Skeletal muscle tissue (tissue), 4 donors: ENCODE data around the gene CTCFL. TPM values are rescaled to one million over a fixed set of nuclear protein-coding genes. Genes with fewer than 3 reads are reported as not detected.

Experiments
- H3K27ac ChIP-seq: one replicate; pipeline ENCODE4 v1.7.0; 2013; ENCODE audit warnings: mild to moderate bottlenecking, low read depth, low read length, inconsistent platforms
- H3K27me3 ChIP-seq, 3 donors: one replicate each; pipeline ENCODE4 v1.7.0; 2013; ENCODE audit warnings: low read length in 3 of 3; ENCODE audit not compliant: control insufficient read depth in 3 of 3, insufficient read depth in 3 of 3
- H3K36me3 ChIP-seq, 3 donors: one replicate each; pipeline ENCODE4 v1.7.0; 2013; ENCODE audit warnings: low read length in 3 of 3; ENCODE audit not compliant: control insufficient read depth in 3 of 3, insufficient read depth in 3 of 3
- H3K4me1 ChIP-seq, 3 donors: one replicate each; pipeline ENCODE4 v1.7.0; 2013; ENCODE audit warnings: low read length in 3 of 3, mild to moderate bottlenecking in 3 of 3; ENCODE audit not compliant: control insufficient read depth in 3 of 3, insufficient read depth in 3 of 3
- H3K4me3 ChIP-seq, 3 donors: one replicate each; pipeline ENCODE4 v1.7.0; 2013; ENCODE audit warnings: low read length in 3 of 3
- H3K9ac ChIP-seq, 3 donors: one replicate each; pipeline ENCODE4 v1.7.0; 2013; ENCODE audit warnings: low read length in 3 of 3, mild to moderate bottlenecking in 3 of 3, moderate library complexity in 2 of 3, low read depth in 1 of 3
- H3K9me3 ChIP-seq, 3 donors: one replicate each; pipeline ENCODE4 v1.7.0; 2013; ENCODE audit warnings: low read length in 3 of 3; ENCODE audit not compliant: control insufficient read depth in 3 of 3
- total RNA-seq: library from RNA; depleted of rRNA; stranded (reverse); fragments of >200 nt; gene quantifications from one replicate; pipeline ENCODE4 v1.2.3, GENCODE V29; 2014
- donor health status: Osteomylitis.

The CTCFL gene
- total RNA-seq, 1 donor from 2014 or later = not detected

DNA sequence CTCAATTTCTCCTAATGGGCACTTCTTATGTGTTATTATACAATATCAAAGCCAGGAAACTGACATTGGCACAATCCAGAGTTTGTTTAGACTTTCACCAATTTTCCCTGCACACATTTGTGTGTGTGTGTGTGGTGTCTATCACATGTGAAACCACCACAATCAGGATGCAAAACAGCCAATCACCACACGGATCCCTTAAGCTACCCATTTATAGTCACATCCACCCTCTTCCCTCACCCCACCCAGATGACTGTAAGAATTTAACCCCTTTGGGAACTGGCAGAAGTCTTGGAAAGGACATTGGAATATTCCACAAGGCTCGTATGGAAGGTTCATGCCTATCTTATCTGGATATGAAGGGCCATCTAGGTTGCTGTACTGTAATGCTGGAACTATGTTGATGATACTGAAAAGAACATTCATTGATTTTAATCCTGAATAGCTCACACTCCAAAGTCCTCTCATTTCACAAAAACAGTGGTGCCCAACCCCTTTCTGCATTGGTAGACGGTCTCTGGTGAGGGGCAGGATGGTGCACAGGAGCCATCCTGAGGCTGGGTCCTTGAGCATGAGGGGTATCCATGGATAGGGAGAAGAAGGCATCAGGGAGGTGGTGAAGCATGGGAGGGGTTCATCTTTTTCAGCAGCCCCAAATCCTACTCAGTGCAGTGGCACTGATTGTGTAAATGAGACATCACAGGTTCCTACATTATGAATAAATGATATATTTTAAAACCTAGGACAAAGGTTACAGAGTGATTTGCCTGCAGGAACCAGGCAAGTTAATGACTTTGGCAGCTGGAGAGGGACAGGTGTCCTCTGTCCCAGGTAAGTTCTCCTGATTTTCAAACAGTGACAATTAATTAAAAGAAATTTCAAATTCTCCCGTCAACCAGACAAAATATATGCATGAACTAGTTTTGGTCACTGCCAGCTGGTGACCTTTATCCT, 12.1 kb upstream of the CTCFL start:
- no peak overlapping the region for H3K9ac ChIP-seq
- peaks cover 0 to 8% (median 7%) of the 10 kb centered on the region in 3 donors for H3K27me3 ChIP-seq
- no peaks in the 10 kb centered on the region for H3K4me1 ChIP-seq
- no peaks in the 10 kb centered on the region for H3K36me3 ChIP-seq
- no peaks in the 10 kb centered on the region for H3K9me3 ChIP-seq
- no peak overlapping the region for H3K27ac ChIP-seq
- no peak overlapping the region for H3K4me3 ChIP-seq

DNA sequence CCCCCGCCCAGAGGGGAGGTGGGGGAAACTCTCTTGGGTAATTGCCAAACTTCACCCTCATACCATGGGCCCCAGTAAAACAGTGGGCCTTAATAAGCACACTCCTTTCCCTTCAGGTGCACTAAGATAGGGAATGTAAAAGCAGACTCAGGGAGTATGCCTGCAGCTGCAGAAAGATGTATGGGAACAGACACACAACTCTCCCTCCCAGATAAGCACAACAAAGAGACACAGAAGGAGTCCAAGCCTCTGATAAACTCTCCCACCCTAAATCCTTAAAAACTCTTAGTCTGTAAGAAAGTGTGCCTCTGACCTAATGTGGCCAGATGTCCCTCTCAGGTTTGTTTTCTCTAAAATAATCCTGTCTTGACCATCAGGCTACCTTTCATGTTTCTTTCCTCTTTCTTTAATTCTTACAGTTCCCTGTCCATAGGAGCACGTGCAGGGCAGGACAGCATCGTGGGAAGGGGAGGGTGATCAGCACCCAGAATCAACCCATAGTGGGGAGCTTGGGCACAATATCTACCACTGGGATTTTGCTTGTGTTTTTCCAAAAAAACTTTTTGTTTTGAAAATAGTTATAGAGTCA, 11.3 kb upstream of the CTCFL start:
- peaks cover 0 to 8% (median 7%) of the 10 kb centered on the region in 3 donors for H3K27me3 ChIP-seq
- no peaks in the 10 kb centered on the region for H3K9me3 ChIP-seq
- no peaks in the 10 kb centered on the region for H3K36me3 ChIP-seq
- no peak overlapping the region for H3K27ac ChIP-seq
- no peaks in the 10 kb centered on the region for H3K4me1 ChIP-seq
- H3K9ac ChIP-seq = no peak overlapping the region
- H3K4me3 ChIP-seq = no peak overlapping the region

GRCh38 chr20:57535297-57535696, 10.4 kb upstream of the CTCFL start:
- no peak overlapping the region for H3K4me3 ChIP-seq

GRCh38 chr20:57532104-57532503, 7.2 kb upstream of the CTCFL start:
- Histone ChIP-seq H3K9me3 (no peaks in the 10 kb centered on the region), H3K27me3 (peaks cover 0 to 8% (median 6%) of the 10 kb centered on the region in 3 donors), H3K36me3 (no peaks in the 10 kb centered on the region), H3K4me1 (no peaks in the 10 kb centered on the region), H3K27ac (no peak overlapping the region), H3K9ac (no peak overlapping the region), H3K4me3 (no peak overlapping the region)

More at GRCh38 chr20:57535297-57535696, 10.4 kb upstream of the CTCFL start:
- peaks cover 0 to 8% (median 7%) of the 10 kb centered on the region in 3 donors for H3K27me3 ChIP-seq
- no peaks in the 10 kb centered on the region for H3K4me1 ChIP-seq
- H3K36me3 ChIP-seq = no peaks in the 10 kb centered on the region
- H3K9ac ChIP-seq = no peak overlapping the region
- H3K27ac ChIP-seq = no peak overlapping the region
- no peaks in the 10 kb centered on the region for H3K9me3 ChIP-seq

DNA sequence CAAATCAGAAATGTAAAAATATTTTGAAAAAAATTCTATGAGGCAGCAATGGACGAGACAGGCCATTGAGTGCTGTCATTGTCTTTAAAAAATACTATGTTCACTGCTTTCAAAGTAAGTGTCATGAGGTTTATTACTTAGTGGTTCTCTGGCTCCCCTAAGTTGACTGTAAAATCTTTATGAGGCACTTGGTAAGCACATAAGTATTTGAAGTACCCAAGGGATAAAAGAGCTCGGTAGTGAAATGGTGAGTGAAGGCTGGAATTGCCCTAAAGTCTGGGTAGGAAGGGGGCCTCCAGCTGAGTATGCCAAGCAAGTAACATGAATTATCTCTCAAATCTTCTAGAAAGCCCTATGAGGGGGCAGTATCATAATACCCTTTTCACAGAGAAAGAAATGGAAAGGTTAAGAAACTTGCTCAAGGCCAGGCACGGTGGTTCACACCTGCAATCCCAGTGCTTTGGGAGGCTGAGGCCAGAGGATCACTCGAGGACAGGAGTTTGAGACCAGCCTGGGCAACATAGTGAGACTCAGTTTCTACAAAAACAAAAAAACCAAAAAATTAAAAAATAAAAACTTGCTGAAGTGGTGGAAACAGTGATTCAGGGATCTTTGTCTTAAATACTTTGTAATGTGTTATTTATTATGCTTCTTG, 5.5 kb upstream of the CTCFL start:
- H3K27me3 ChIP-seq = peaks cover 0 to 3% (median 2%) of the 10 kb centered on the region in 3 donors
- H3K9me3 ChIP-seq = no peaks in the 10 kb centered on the region
- H3K4me1 ChIP-seq = no peaks in the 10 kb centered on the region
- no peak overlapping the region for H3K4me3 ChIP-seq
- H3K27ac ChIP-seq = no peak overlapping the region
- no peaks in the 10 kb centered on the region for H3K36me3 ChIP-seq
- H3K9ac ChIP-seq = no peak overlapping the region

DNA sequence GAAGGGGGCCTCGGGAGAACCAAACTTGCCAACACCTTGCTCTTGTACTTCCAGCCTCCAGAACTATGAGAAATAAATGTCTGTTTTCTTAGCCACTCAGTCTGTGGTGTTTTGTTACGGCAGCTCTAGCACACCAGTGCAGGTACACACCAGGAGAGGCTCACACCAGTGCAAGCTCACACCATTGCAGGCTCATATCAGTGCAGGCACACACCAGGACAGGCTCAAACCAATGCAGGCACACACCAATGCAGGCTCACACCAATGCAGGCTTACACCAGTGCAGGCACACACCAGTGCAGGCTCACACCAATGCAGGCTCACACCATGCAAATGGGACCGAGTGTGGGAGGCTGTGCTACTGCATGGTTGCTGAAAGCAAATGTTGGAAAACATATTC, 4.9 kb upstream of the CTCFL start:
- Histone ChIP-seq H3K4me3 (no peak overlapping the region), H3K36me3 (no peaks in the 10 kb centered on the region), H3K27ac (no peak overlapping the region), H3K4me1 (no peaks in the 10 kb centered on the region), H3K9me3 (no peaks in the 10 kb centered on the region), H3K27me3 (peaks cover 0 to 2% (median 0%) of the 10 kb centered on the region in 3 donors), H3K9ac (no peak overlapping the region)

GRCh38 chr20:57529160-57529585, 4.2 kb upstream of the CTCFL start:
- no peaks in the 10 kb centered on the region for H3K36me3 ChIP-seq
- no peak overlapping the region for H3K9ac ChIP-seq
- H3K4me1 ChIP-seq = no peaks in the 10 kb centered on the region
- no peaks in the 10 kb centered on the region for H3K9me3 ChIP-seq
- no peak overlapping the region for H3K27ac ChIP-seq
- H3K4me3 ChIP-seq = no peak overlapping the region
- H3K27me3 ChIP-seq = peaks cover 0 to 2% (median 0%) of the 10 kb centered on the region in 3 donors

DNA sequence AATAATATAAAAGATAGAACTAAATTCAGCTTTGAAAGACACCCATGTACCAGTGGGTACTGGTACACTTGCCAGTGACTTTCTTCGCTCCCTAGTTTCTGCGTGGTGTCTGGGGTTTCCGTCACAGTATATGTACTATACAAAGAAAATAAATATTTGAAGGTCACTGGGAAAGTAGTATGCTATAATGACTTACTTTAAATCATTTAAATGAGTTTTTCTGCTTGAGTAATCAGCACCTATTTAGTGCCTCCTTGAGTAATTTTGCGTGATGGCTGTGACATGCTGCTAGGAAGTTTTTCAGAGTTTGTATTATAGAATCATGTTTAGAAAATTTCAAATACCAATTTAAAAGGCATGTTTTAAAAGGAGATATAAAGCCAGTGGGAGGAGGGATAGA, 3.2 kb upstream of the CTCFL start:
- H3K4me3 ChIP-seq = no peak overlapping the region
- no peak overlapping the region for H3K27ac ChIP-seq
- H3K27me3 ChIP-seq = peaks cover 0 to under 1% (median 0%) of the 10 kb centered on the region in 3 donors
- H3K9ac ChIP-seq = no peak overlapping the region
- H3K36me3 ChIP-seq = no peaks in the 10 kb centered on the region
- H3K4me1 ChIP-seq = no peaks in the 10 kb centered on the region
- no peaks in the 10 kb centered on the region for H3K9me3 ChIP-seq

DNA sequence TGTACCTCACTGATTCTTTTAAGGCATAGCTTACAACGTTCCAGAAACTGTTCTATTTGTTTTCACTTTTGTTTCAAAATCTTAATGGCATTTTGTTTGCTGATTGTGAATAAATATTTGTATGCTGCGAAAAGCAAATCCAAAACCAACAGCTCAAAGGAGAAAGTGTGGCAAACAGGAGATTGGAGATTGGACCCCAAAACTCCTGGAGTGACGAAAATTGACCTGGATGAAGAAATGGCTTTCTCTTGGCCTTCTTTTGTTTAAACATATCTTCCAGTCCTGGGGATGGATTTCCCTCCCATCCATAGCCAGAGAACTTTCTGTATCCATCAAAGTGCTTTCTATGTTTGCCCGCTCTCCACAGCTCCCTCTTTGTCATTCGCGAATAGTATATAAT, 2.8 kb upstream of the CTCFL start:
- no peaks in the 10 kb centered on the region for H3K36me3 ChIP-seq
- no peaks in the 10 kb centered on the region for H3K9me3 ChIP-seq
- no peaks in the 10 kb centered on the region for H3K27me3 ChIP-seq
- no peak overlapping the region for H3K27ac ChIP-seq
- H3K4me3 ChIP-seq = no peak overlapping the region
- no peaks in the 10 kb centered on the region for H3K4me1 ChIP-seq
- H3K9ac ChIP-seq = no peak overlapping the region
